WTC11 (cell line): ENCODE data around the gene SKAP2. TPM values are rescaled to one million over a fixed set of nuclear protein-coding genes. Genes with fewer than 3 reads are reported as not detected.

Experiments used
- ATAC-seq: fragments of 200-7000 bp; cut with Tn5 transposase; 2 replicates; pipeline ENCODE4 v1.10.0; 2021; ENCODE audit warnings: mild to moderate bottlenecking, moderate library complexity
- CTCF ChIA-PET: fragments of 300-600 bp; sonication (Branson Sonifier 250); formaldehyde crosslinking; loops from one replicate; lab custom pipeline; 2021; ENCODE audit warnings: antibody characterized with exemption; lab: Charles Lee
- POLR2A ChIA-PET: fragments of 350-600 bp; sonication (Branson Sonifier 250); formaldehyde crosslinking; loops from one replicate; lab custom pipeline; 2021; ENCODE audit warnings: antibody characterized with exemption; lab: Charles Lee
- DNase-seq: peaks from one replicate; pipeline ENCODE4 v3.0.0; 2021; ENCODE audit warnings: low spot score
- H3K27ac Mint-ChIP-seq: 2 replicates; pipeline ENCODE4 v1.8.0; 2021; ENCODE audit warnings: mixed read lengths
- H3K27me3 Mint-ChIP-seq: 2 replicates; pipeline ENCODE4 v1.8.0; 2021; ENCODE audit warnings: low read depth, mild to moderate bottlenecking, moderate library complexity, mixed read lengths
- H3K36me3 Mint-ChIP-seq: 2 replicates; pipeline ENCODE4 v1.8.0; 2021; ENCODE audit warnings: mixed read lengths
- H3K4me1 Mint-ChIP-seq: 2 replicates; pipeline ENCODE4 v1.8.0; 2022; ENCODE audit warnings: mixed read lengths
- H3K4me3 Mint-ChIP-seq: 2 replicates; pipeline ENCODE4 v1.8.0; 2021; ENCODE audit warnings: mild to moderate bottlenecking, moderate library complexity, mixed read lengths
- H3K9me3 Mint-ChIP-seq: 2 replicates; pipeline ENCODE4 v1.8.0; 2021; ENCODE audit warnings: mixed read lengths
- CBFB ChIP-seq: sonication (generic); formaldehyde crosslinking; IDR thresholded peaks from 2 replicates; pipeline ENCODE4 v1.8.1; 2022; ENCODE audit warnings: mild to moderate bottlenecking, low read depth, missing genetic modification reagents
- E2F1 ChIP-seq: sonication (generic); formaldehyde crosslinking; IDR thresholded peaks from 2 replicates; pipeline ENCODE4 v1.8.0; 2022; ENCODE audit warnings: mild to moderate bottlenecking, missing genetic modification reagents
- EMX1 ChIP-seq: fragments of 250-450 bp; sonication (Bioruptor Pico); IDR thresholded peaks from 2 replicates; pipeline ENCODE4 v1.8.0; 2021; ENCODE audit warnings: mild to moderate bottlenecking
- JAZF1 ChIP-seq: fragments of 250-450 bp; sonication (Bioruptor Pico); IDR thresholded peaks from 2 replicates; pipeline ENCODE4 v1.9.0; 2021; ENCODE audit warnings: moderate library complexity, mild to moderate bottlenecking, inconsistent platforms
- MAX ChIP-seq: sonication (generic); formaldehyde crosslinking; IDR thresholded peaks from 2 replicates; pipeline ENCODE4 v1.8.0; 2022; ENCODE audit warnings: mild to moderate bottlenecking, missing genetic modification reagents
- NFYB ChIP-seq: sonication (generic); formaldehyde crosslinking; conservative IDR thresholded peaks from 2 replicates; pipeline ENCODE4 v1.8.0; 2022; ENCODE audit warnings: low read depth, missing genetic modification reagents
- NR3C1 ChIP-seq: sonication (generic); formaldehyde crosslinking; conservative IDR thresholded peaks from 2 replicates; pipeline ENCODE4 v1.8.1; 2023; ENCODE audit warnings: low read depth, mild to moderate bottlenecking, missing genetic modification reagents
- PRRX2 ChIP-seq: fragments of 250-450 bp; sonication (Bioruptor Pico); IDR thresholded peaks from 2 replicates; pipeline ENCODE4 v1.8.0; 2021; ENCODE audit warnings: mild to moderate bottlenecking
- SMAD4 ChIP-seq: sonication (generic); formaldehyde crosslinking; IDR thresholded peaks from 2 replicates; pipeline ENCODE4 v1.8.0; 2022; ENCODE audit warnings: mild to moderate bottlenecking, missing genetic modification reagents
- SOX15 ChIP-seq: fragments of 250-450 bp; sonication (Bioruptor Pico); IDR thresholded peaks from 2 replicates; pipeline ENCODE4 v1.9.0; 2021; ENCODE audit warnings: mild to moderate bottlenecking
- ZNF121 ChIP-seq: sonication (generic); formaldehyde crosslinking; IDR thresholded peaks from 2 replicates; pipeline ENCODE4 v1.8.0; 2023; ENCODE audit warnings: missing genetic modification reagents
- ZNF138 ChIP-seq: sonication (generic); formaldehyde crosslinking; conservative IDR thresholded peaks from 2 replicates; pipeline ENCODE4 v1.8.1; 2022; ENCODE audit warnings: mild to moderate bottlenecking, moderate library complexity, missing genetic modification reagents
- ZNF281 ChIP-seq: sonication (generic); formaldehyde crosslinking; IDR thresholded peaks from 2 replicates; pipeline ENCODE4 v1.8.0; 2023; ENCODE audit warnings: mild to moderate bottlenecking, missing genetic modification reagents
- ZNF416 ChIP-seq: fragments of 250-450 bp; sonication (Bioruptor Pico); IDR thresholded peaks from 2 replicates; pipeline ENCODE4 v1.9.0; 2021; ENCODE audit warnings: mild to moderate bottlenecking, inconsistent platforms
- total RNA-seq: library from RNA; stranded (reverse); gene quantifications from 3 replicates; pipeline ENCODE4 v1.2.3, GENCODE V29; 2021
- TF ChIP-seq, protein P1 (sequence below): fragments of 250-450 bp; sonication (Bioruptor Pico); IDR thresholded peaks from 2 replicates; pipeline ENCODE4 v1.8.0; 2021; ENCODE audit warnings: mild to moderate bottlenecking
- TF ChIP-seq, protein P2 (sequence below): sonication (generic); formaldehyde crosslinking; IDR thresholded peaks from 2 replicates; pipeline ENCODE4 v1.8.0; 2022; ENCODE audit warnings: mild to moderate bottlenecking, missing genetic modification reagents
- TF ChIP-seq, protein P3 (sequence below): sonication (generic); formaldehyde crosslinking; IDR thresholded peaks from 2 replicates; pipeline ENCODE4 v1.8.0; 2023; ENCODE audit warnings: missing genetic modification reagents
- TF ChIP-seq, protein P4 (sequence below): sonication (generic); formaldehyde crosslinking; IDR thresholded peaks from 2 replicates; pipeline ENCODE4 v1.8.1; 2022; ENCODE audit warnings: mild to moderate bottlenecking, moderate library complexity, missing genetic modification reagents
- TF ChIP-seq, protein P5 (sequence below): fragments of 250-450 bp; sonication (Bioruptor Pico); IDR thresholded peaks from 2 replicates; pipeline ENCODE4 v2.1.2; 2022; ENCODE audit warnings: mild to moderate bottlenecking, moderate library complexity

SKAP2 gene
- total RNA-seq, 1 experiment from 2014 or later: 2.5 TPM

- TF ChIP-seq SOX15 (CRISPR knock-in tag) (no peak), CBFB (CRISPR knock-in tag) (no peak), JAZF1 (CRISPR knock-in tag) (no peak), MAX (CRISPR knock-in tag) (no peak), PRRX2 (CRISPR knock-in tag) (no peak), E2F1 (CRISPR knock-in tag) (no peak), NFYB (CRISPR knock-in tag) (no peak), ZNF416 (CRISPR knock-in tag) (no peak), NR3C1 (CRISPR knock-in tag) (no peak), ZNF281 (no peak), ZNF138 (CRISPR knock-in tag) (no peak), EMX1 (CRISPR knock-in tag) (no peak), ZNF121 (CRISPR knock-in tag) (no peak), SMAD4 (CRISPR knock-in tag) (no peak)
- TF ChIP-seq, protein P1, sequence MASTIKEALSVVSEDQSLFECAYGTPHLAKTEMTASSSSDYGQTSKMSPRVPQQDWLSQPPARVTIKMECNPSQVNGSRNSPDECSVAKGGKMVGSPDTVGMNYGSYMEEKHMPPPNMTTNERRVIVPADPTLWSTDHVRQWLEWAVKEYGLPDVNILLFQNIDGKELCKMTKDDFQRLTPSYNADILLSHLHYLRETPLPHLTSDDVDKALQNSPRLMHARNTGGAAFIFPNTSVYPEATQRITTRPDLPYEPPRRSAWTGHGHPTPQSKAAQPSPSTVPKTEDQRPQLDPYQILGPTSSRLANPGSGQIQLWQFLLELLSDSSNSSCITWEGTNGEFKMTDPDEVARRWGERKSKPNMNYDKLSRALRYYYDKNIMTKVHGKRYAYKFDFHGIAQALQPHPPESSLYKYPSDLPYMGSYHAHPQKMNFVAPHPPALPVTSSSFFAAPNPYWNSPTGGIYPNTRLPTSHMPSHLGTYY (CRISPR knock-in tag): no peak
- TF ChIP-seq, protein P2, sequence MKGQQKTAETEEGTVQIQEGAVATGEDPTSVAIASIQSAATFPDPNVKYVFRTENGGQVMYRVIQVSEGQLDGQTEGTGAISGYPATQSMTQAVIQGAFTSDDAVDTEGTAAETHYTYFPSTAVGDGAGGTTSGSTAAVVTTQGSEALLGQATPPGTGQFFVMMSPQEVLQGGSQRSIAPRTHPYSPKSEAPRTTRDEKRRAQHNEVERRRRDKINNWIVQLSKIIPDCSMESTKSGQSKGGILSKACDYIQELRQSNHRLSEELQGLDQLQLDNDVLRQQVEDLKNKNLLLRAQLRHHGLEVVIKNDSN (CRISPR knock-in tag): no peak
- TF ChIP-seq, protein P3, sequence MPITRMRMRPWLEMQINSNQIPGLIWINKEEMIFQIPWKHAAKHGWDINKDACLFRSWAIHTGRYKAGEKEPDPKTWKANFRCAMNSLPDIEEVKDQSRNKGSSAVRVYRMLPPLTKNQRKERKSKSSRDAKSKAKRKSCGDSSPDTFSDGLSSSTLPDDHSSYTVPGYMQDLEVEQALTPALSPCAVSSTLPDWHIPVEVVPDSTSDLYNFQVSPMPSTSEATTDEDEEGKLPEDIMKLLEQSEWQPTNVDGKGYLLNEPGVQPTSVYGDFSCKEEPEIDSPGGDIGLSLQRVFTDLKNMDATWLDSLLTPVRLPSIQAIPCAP: no peak
- TF ChIP-seq, protein P4, sequence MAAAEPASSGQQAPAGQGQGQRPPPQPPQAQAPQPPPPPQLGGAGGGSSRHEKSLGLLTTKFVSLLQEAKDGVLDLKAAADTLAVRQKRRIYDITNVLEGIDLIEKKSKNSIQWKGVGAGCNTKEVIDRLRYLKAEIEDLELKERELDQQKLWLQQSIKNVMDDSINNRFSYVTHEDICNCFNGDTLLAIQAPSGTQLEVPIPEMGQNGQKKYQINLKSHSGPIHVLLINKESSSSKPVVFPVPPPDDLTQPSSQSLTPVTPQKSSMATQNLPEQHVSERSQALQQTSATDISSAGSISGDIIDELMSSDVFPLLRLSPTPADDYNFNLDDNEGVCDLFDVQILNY: no peak
- TF ChIP-seq, protein P5, sequence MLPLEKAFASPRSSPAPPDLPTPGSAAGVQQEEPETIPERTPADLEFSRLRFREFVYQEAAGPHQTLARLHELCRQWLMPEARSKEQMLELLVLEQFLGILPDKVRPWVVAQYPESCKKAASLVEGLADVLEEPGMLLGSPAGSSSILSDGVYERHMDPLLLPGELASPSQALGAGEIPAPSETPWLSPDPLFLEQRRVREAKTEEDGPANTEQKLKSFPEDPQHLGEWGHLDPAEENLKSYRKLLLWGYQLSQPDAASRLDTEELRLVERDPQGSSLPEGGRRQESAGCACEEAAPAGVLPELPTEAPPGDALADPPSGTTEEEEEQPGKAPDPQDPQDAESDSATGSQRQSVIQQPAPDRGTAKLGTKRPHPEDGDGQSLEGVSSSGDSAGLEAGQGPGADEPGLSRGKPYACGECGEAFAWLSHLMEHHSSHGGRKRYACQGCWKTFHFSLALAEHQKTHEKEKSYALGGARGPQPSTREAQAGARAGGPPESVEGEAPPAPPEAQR (CRISPR knock-in tag): no peak
- TF ChIP-seq, all 79 proteins: peak for 0
- Mint-ChIP-seq H3K9me3 (no peaks in the 10 kb centered on the region), H3K27me3 (no peaks in the 10 kb centered on the region), H3K27ac (no peak overlapping the region), H3K36me3 (no peaks in the 10 kb centered on the region), H3K4me3 (no peak overlapping the region), H3K4me1 (peaks cover 21% of the 10 kb centered on the region)
- CTCF ChIA-PET: interaction anchor here (0.9 to 1.5 kb wide), 3 partner anchors 8 to 460 kb away, joined by 3 to 6 read pairs (median 3); no protein-coding TSS in a partner anchor
- ATAC-seq: no peak
- DNase-seq: no peak
- POLR2A ChIA-PET: no interaction called here
Measured at GRCh38 chr7:26691406-26691805, 173.0 kb downstream of the SKAP2 start.
